ENCODE results near the gene ATP2B2. TPM values are rescaled to one million over a fixed set of nuclear protein-coding genes. Genes with fewer than 3 reads are reported as not detected.

The ATP2B2 gene
- total RNA-seq, 4 donors from 2014 or later: 0.09 to 0.12 TPM; not detected in 2

GRCh38 chr3:10445561-10446175, 59.7 kb downstream of the ATP2B2 start:
- ATAC-seq (ENCODE audit: low FRiP score) (no peak), DNase-seq (ENCODE audit: low spot score) (no peak)
- TF ChIP-seq, protein P1, sequence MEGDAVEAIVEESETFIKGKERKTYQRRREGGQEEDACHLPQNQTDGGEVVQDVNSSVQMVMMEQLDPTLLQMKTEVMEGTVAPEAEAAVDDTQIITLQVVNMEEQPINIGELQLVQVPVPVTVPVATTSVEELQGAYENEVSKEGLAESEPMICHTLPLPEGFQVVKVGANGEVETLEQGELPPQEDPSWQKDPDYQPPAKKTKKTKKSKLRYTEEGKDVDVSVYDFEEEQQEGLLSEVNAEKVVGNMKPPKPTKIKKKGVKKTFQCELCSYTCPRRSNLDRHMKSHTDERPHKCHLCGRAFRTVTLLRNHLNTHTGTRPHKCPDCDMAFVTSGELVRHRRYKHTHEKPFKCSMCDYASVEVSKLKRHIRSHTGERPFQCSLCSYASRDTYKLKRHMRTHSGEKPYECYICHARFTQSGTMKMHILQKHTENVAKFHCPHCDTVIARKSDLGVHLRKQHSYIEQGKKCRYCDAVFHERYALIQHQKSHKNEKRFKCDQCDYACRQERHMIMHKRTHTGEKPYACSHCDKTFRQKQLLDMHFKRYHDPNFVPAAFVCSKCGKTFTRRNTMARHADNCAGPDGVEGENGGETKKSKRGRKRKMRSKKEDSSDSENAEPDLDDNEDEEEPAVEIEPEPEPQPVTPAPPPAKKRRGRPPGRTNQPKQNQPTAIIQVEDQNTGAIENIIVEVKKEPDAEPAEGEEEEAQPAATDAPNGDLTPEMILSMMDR (IDR thresholded peaks at IDR 0.05): no peak

DNA sequence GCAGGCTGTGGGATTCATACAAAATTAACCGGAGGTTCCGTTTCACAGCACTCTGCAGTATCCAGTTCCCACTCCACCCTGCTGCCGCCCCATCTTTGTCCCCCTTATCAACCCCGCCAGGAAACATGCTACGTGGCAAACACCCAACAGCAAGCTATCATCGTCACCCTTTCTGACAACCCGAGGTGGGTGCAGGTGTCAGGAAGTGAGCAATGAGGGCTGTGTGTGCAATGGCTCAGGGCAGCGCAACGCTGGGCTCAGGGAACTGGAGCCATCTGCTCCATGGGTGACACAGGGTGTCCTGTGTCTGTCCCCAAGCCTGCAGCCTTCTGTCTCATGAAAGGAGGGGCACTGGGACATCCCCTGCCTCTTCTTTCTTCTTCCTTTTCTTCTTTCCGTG, 60.9 kb downstream of the ATP2B2 start:
- ATAC-seq (ENCODE audit: low FRiP score) (no peak), DNase-seq (ENCODE audit: low spot score) (no peak)
- TF ChIP-seq, protein P1 (IDR thresholded peaks at IDR 0.05): no peak

DNA sequence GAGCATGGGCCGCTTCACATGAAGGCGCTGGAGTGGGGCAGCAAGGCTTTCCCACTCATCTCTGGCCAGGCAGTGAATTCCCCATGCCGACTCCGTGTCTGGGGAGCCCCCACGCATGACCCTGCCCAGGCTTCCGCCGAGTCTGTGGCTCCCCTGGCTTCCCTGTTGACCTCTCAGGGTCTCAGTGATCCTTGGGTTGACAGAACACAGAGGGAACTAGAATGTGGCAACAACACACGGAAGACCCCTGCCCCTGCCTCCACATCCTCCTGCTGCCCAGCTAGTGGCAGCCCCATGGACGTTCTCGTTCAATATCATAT, 61.3 kb downstream of the ATP2B2 start:
- no peak for ATAC-seq (ENCODE audit: low FRiP score)
- TF ChIP-seq, protein P1 (IDR thresholded peaks at IDR 0.05): no peak
- DNase-seq (ENCODE audit: low spot score): no peak

GRCh38 chr3:10443272-10444109, 61.9 kb downstream of the ATP2B2 start:
- DNase-seq (ENCODE audit: low spot score): no peak
- TF ChIP-seq, protein P1 (IDR thresholded peaks at IDR 0.05): no peak
- ATAC-seq (ENCODE audit: low FRiP score): no peak

- no peak for ATAC-seq (ENCODE audit: low FRiP score)
- DNase-seq (ENCODE audit: low spot score): no peak
- TF ChIP-seq, protein P1 (IDR thresholded peaks at IDR 0.05): no peak
These were observed 63.1 kb downstream of the ATP2B2 start for GRCh38 chr3:10442151-10442795.

- TF ChIP-seq, protein P1 (IDR thresholded peaks at IDR 0.05): no peak
- ATAC-seq (ENCODE audit: low FRiP score): no peak
These were observed 64.7 kb downstream of the ATP2B2 start for GRCh38 chr3:10440684-10441083.

More at GRCh38 chr3:10440684-10441083, 64.7 kb downstream of the ATP2B2 start:
- DNase-seq (ENCODE audit: low spot score): no peak
